MM.1S (cell line): ENCODE measurements around the gene TNFRSF8.

ENCODE experiments used
- DNase-seq: peaks from one replicate; pipeline ENCODE4 v3.0.0-alpha.2; 2015
- H2AFZ ChIP-seq: fragments of 300-600 bp; sonication (generic); 2 replicates; pipeline ENCODE4 v1.6.0; 2016; ENCODE audit warnings: antibody characterized with exemption, low read length
- H3F3A ChIP-seq: fragments of 300-600 bp; sonication (generic); 2 replicates; pipeline ENCODE4 v1.6.1; 2016; ENCODE audit warnings: mild to moderate bottlenecking, antibody characterized with exemption, low read length, moderate library complexity, mixed read lengths; ENCODE audit not compliant: insufficient read depth
- H3K27ac ChIP-seq: fragments of 300-600 bp; sonication (generic); 2 replicates; pipeline ENCODE4 v1.5.1; 2016; ENCODE audit warnings: mild to moderate bottlenecking, low read length
- H3K27me3 ChIP-seq: fragments of 300-600 bp; sonication (generic); replicated peaks from 2 replicates; pipeline ENCODE4 v1.6.0; 2016; ENCODE audit warnings: low read length; ENCODE audit not compliant: insufficient read depth
- H3K36me3 ChIP-seq: fragments of 300-600 bp; sonication (generic); replicated peaks from 2 replicates; pipeline ENCODE4 v1.6.1; 2016; ENCODE audit warnings: mild to moderate bottlenecking, low read length, mixed read lengths; ENCODE audit not compliant: insufficient read depth
- H3K4me1 ChIP-seq: fragments of 300-600 bp; sonication (generic); 2 replicates; pipeline ENCODE4 v1.6.1; 2016; ENCODE audit warnings: low read length, mixed read lengths
- H3K4me2 ChIP-seq: fragments of 300-600 bp; sonication (generic); 2 replicates; pipeline ENCODE4 v1.6.0; 2016; ENCODE audit warnings: low read depth, low read length
- H3K4me3 ChIP-seq: fragments of 300-600 bp; sonication (generic); 2 replicates; pipeline ENCODE4 v1.5.1; 2016; ENCODE audit warnings: low read length, mixed read lengths
- H3K79me2 ChIP-seq: fragments of 300-600 bp; sonication (generic); 2 replicates; pipeline ENCODE4 v1.6.1; 2016; ENCODE audit warnings: mixed run types, low read length, mixed read lengths
- H3K9ac ChIP-seq: fragments of 300-600 bp; sonication (generic); 2 replicates; pipeline ENCODE4 v1.6.1; 2016; ENCODE audit warnings: low read length, mixed read lengths
- H3K9me2 ChIP-seq: fragments of 300-600 bp; sonication (generic); replicated peaks from 2 replicates; pipeline ENCODE4 v1.6.1; 2016; ENCODE audit warnings: mild to moderate bottlenecking, low read length, mixed read lengths; ENCODE audit not compliant: insufficient read depth
- H3K9me3 ChIP-seq: fragments of 300-600 bp; sonication (generic); replicated peaks from 2 replicates; pipeline ENCODE4 v1.6.1; 2016; ENCODE audit warnings: mild to moderate bottlenecking, low read length, mixed read lengths; ENCODE audit not compliant: insufficient read depth
- H4K20me1 ChIP-seq: fragments of 300-600 bp; sonication (generic); 2 replicates; pipeline ENCODE4 v1.6.1; 2016; ENCODE audit warnings: mild to moderate bottlenecking, low read length, moderate library complexity, mixed read lengths; ENCODE audit not compliant: insufficient read depth
- EZH2 ChIP-seq: fragments of 300-600 bp; sonication (generic); optimal IDR thresholded peaks from 2 replicates; pipeline ENCODE3; 2017; ENCODE audit warnings: low read depth, mild to moderate bottlenecking, antibody characterized with exemption, low read length, mixed read lengths
- EZH2phosphoT487 ChIP-seq: fragments of 300-600 bp; sonication (generic); IDR thresholded peaks from 2 replicates; pipeline ENCODE4 v1.6.1; 2018; ENCODE audit warnings: antibody characterized with exemption, low read length
- TF ChIP-seq, protein P1 (sequence below): fragments of 300-600 bp; sonication (generic); IDR thresholded peaks from 2 replicates; pipeline ENCODE4 v1.5.1; 2016; ENCODE audit warnings: antibody characterized with exemption, low read length, mixed read lengths

The TNFRSF8 gene

GRCh38 chr1:12152113-12152891 lies 89.2 kb downstream of the TNFRSF8 start:
- Histone ChIP-seq H3K4me3 (no peak overlapping the region), H3K27ac (no peak overlapping the region), H4K20me1 (no peaks in the 10 kb centered on the region), H3K9me2 (no peaks in the 10 kb centered on the region), H3K27me3 (no peaks in the 10 kb centered on the region), H3K4me1 (peaks cover 12% of the 10 kb centered on the region), H2AFZ (no peak overlapping the region), H3K9ac (no peak overlapping the region), H3K4me2 (no peak overlapping the region), H3F3A (no peaks in the 10 kb centered on the region), H3K36me3 (no peaks in the 10 kb centered on the region), H3K9me3 (no peaks in the 10 kb centered on the region), H3K79me2 (no peaks in the 10 kb centered on the region)
- TF ChIP-seq EZH2: no peak
- no peak for TF ChIP-seq EZH2phosphoT487
- TF ChIP-seq, protein P1, sequence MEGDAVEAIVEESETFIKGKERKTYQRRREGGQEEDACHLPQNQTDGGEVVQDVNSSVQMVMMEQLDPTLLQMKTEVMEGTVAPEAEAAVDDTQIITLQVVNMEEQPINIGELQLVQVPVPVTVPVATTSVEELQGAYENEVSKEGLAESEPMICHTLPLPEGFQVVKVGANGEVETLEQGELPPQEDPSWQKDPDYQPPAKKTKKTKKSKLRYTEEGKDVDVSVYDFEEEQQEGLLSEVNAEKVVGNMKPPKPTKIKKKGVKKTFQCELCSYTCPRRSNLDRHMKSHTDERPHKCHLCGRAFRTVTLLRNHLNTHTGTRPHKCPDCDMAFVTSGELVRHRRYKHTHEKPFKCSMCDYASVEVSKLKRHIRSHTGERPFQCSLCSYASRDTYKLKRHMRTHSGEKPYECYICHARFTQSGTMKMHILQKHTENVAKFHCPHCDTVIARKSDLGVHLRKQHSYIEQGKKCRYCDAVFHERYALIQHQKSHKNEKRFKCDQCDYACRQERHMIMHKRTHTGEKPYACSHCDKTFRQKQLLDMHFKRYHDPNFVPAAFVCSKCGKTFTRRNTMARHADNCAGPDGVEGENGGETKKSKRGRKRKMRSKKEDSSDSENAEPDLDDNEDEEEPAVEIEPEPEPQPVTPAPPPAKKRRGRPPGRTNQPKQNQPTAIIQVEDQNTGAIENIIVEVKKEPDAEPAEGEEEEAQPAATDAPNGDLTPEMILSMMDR: no peak
- no peak for DNase-seq

DNA sequence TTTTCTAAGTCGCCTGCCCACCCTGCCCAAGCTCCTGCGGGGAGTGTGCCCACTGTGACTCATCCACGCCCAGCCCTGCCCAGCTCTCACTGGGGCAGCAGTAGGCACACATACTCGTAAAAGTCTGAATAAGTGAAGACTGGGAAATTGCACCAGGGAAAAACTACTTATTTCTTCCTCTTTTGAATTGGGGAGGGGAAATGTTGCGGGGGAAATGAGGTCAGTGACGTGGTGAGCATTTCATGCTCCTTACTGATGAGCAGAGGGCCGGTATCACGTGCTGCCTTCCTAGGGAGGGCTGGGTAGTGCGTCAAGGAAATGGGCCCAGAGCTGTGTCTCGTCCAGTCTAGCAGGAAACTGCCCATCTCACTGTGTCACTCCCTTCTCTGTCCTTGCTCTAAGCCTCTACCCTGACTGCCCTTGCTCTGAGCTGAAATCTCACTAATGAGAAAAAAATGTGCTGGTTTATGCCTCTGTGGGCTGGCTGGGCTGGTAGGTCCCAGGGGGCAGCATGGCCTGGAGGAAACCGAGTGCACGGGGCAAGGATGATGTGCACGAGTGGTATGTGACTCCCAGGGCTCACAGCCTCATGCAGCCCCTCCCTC lies 90.2 kb downstream of the TNFRSF8 start:
- Histone ChIP-seq H3K36me3 (no peaks in the 10 kb centered on the region), H3K27ac (no peak overlapping the region), H3K9me2 (no peaks in the 10 kb centered on the region), H4K20me1 (no peaks in the 10 kb centered on the region), H3K9me3 (no peaks in the 10 kb centered on the region), H3K4me3 (no peak overlapping the region), H3F3A (no peaks in the 10 kb centered on the region), H3K79me2 (no peaks in the 10 kb centered on the region), H3K9ac (no peak overlapping the region), H3K27me3 (no peaks in the 10 kb centered on the region), H3K4me1 (peaks cover 12% of the 10 kb centered on the region), H2AFZ (no peak overlapping the region), H3K4me2 (no peak overlapping the region)
- TF ChIP-seq EZH2 (no peak), EZH2phosphoT487 (no peak)
- TF ChIP-seq, protein P1: no peak
- no peak for DNase-seq

DNA sequence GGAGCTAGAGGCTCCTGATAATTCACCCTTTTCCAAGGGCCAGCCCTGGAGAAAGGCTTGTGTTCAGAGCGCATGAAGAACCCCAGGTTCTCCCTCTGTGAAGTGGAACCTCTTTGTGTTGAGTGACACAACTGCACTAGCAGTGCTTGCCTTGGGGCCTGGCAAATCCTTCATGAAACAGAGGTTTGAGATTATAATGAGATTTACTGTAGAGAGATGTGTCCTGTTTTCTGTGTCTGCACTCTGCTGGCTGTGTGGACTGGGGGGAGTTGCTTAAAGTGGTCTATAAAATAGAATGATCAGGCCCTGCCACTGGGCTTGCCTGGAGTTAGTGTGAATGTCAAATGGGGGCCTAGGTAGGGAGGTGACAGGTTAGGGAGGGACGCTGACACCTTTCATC lies 92.2 kb downstream of the TNFRSF8 start:
- TF ChIP-seq, protein P1: no peak
- no peak for TF ChIP-seq EZH2
- TF ChIP-seq EZH2phosphoT487: no peak
- Histone ChIP-seq H3K9me2 (no peaks in the 10 kb centered on the region), H3K4me2 (no peak overlapping the region), H3K79me2 (no peaks in the 10 kb centered on the region), H2AFZ (no peak overlapping the region), H3K9me3 (no peaks in the 10 kb centered on the region), H3K4me1 (0 out of 2 replicates have a peak, but pooled peaks cover 7% of the 10 kb centered on the region), H3F3A (no peaks in the 10 kb centered on the region), H4K20me1 (no peaks in the 10 kb centered on the region), H3K27ac (no peak overlapping the region), H3K4me3 (no peak overlapping the region), H3K9ac (no peak overlapping the region), H3K36me3 (no peaks in the 10 kb centered on the region), H3K27me3 (no peaks in the 10 kb centered on the region)
- DNase-seq: no peak
